Fibroblast of lung (primary cell): ENCODE data around the gene TMEM255B. TPM values are rescaled to one million over a fixed set of nuclear protein-coding genes. Genes with fewer than 3 reads are reported as not detected.

Source experiments
- DNase-seq, 2 donors: peaks; one replicate each; pipeline versions ENCODE4 v3.0.0 to v3.0.0-alpha.2; 2010; ENCODE audit warnings: low read depth in 2 of 2
- H2AFZ ChIP-seq: 2 replicates; pipeline ENCODE4 v1.5.1; 2012; ENCODE audit warnings: low read length, control low read depth, inconsistent platforms
- H3K27ac ChIP-seq: 2 replicates; pipeline ENCODE4 v1.5.1; 2011; ENCODE audit warnings: low read length, control low read depth; ENCODE audit not compliant: insufficient read depth
- H3K27me3 ChIP-seq: 2 replicates; pipeline ENCODE4 v1.5.1; 2011; ENCODE audit warnings: mild to moderate bottlenecking, low read length; ENCODE audit not compliant: control insufficient read depth, insufficient read depth
- H3K36me3 ChIP-seq: 2 replicates; pipeline ENCODE4 v1.5.1; 2011; ENCODE audit warnings: low read length; ENCODE audit not compliant: control insufficient read depth, insufficient read depth
- H3K4me1 ChIP-seq: 2 replicates; pipeline ENCODE4 v1.5.1; 2011; ENCODE audit warnings: low read length; ENCODE audit not compliant: control insufficient read depth, insufficient read depth; ENCODE audit errors: extremely low read depth
- H3K4me2 ChIP-seq: 2 replicates; pipeline ENCODE4 v1.5.1; 2011; ENCODE audit warnings: low read length, control low read depth; ENCODE audit not compliant: insufficient read depth; ENCODE audit errors: extremely low read depth
- H3K4me3 ChIP-seq, 4 experiments: fragments of 200-600 bp in 1 of 4; sonication (generic) in 1 of 4; replicated peaks in 1 of 4; 2 replicates each; pipeline ENCODE4 v1.5.1; 2011 to 2016; ENCODE audit warnings: low read length in 4 of 4, low read depth in 3 of 4, mild to moderate bottlenecking in 3 of 4, control low read depth in 2 of 4, inconsistent platforms in 1 of 4, mixed read lengths in 1 of 4; ENCODE audit not compliant: insufficient read depth in 1 of 4; ENCODE audit errors: control extremely low read depth in 1 of 4
- H3K79me2 ChIP-seq: 2 replicates; pipeline ENCODE4 v1.5.1; 2012; ENCODE audit warnings: mild to moderate bottlenecking, low read length, inconsistent platforms; ENCODE audit not compliant: control insufficient read depth, insufficient read depth
- H3K9ac ChIP-seq: 2 replicates; pipeline ENCODE4 v1.5.1; 2011; ENCODE audit warnings: mild to moderate bottlenecking, low read length, control low read depth; ENCODE audit not compliant: insufficient read depth
- H3K9me3 ChIP-seq: 2 replicates; pipeline ENCODE4 v1.5.1; 2012; ENCODE audit warnings: low read depth, low read length; ENCODE audit not compliant: control insufficient read depth, insufficient read depth
- H4K20me1 ChIP-seq: 2 replicates; pipeline ENCODE4 v1.5.1; 2011; ENCODE audit warnings: low read length; ENCODE audit not compliant: control insufficient read depth, insufficient read depth; ENCODE audit errors: extremely low read depth
- EZH2 ChIP-seq: IDR thresholded peaks from 2 replicates; pipeline ENCODE4 v1.5.1; 2012; ENCODE audit warnings: low read length, control low read depth, mild to moderate bottlenecking; ENCODE audit errors: missing control alignments
- polyA plus RNA-seq, 2 donors: library from polyadenylated mRNA; depleted of rRNA in 1 of 2; stranded (reverse) in 1 of 2; unstranded in 1 of 2; fragments of >200 nt; gene quantifications; 2 replicates each; pipeline ENCODE4 v1.2.1, GENCODE V29; 2011 to 2012; ENCODE audit warnings: missing spikeins in 1 of 2
- total RNA-seq: library from RNA; depleted of rRNA; stranded (reverse); fragments of >200 nt; gene quantifications from 2 replicates; pipeline ENCODE4 v1.2.1, GENCODE V29; 2014
- TF ChIP-seq, protein P1 (sequence below), 2 donors: IDR thresholded peaks in 1 of 2; conservative IDR thresholded peaks in 1 of 2; 1 replicate in 1 of 2; 2 replicates in 1 of 2; pipeline ENCODE4 v1.5.1; 2011 to 2012; ENCODE audit warnings: low read length in 2 of 2, control low read depth in 1 of 2, inconsistent platforms in 1 of 2, low read depth in 1 of 2, mild to moderate bottlenecking in 1 of 2

Gene TMEM255B
- total and polyA plus RNA-seq, 2 donors (not counting 1 experiment from before 2014, with no cell fraction given) = 2.4 to 10.4 TPM

DNA sequence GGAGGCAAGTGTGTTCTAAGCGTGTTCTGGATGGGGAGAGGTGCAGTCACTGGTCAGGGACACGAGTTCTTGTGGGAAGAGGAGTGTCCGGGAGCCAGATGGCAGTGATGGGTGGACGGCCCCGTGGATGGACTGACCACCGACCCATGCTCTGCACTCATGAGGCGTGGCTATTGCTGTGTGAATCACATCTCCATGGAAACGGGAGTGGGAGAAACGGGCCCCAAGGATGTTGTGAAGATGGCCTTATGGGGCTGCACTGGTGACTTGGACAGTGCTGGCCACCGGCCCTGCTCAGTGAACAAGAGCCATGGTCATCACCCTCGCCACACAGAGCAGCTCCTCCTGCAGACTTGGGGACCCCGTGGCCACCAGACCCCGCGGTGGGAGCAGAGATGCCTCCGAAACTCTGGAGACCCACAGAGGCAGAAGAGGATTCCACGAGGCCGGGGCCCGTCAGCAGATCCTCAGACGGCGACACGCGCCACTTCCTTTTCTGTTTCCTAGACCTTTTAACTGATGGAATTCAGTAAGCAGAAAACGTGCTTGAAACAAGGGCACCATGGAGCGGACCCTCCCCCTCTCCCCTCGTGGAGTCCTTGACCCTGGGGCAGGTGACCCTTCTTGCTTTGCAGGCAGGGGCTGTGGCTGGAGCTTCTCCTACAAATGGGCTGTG, 57.4 kb downstream of the TMEM255B start:
- Histone ChIP-seq H3K4me1 (peaks cover 34% of the 10 kb centered on the region), H3K27me3 (no peaks in the 10 kb centered on the region), H3K36me3 (peaks cover 11% of the 10 kb centered on the region), H2AFZ (no peak overlapping the region), H4K20me1 (no peaks in the 10 kb centered on the region), H3K79me2 (no peaks in the 10 kb centered on the region), H3K4me2 (no peak overlapping the region), H3K4me3 (no peak overlapping the region), H3K27ac (peak overlapping the region; percentile 28), H3K9me3 (no peaks in the 10 kb centered on the region), H3K9ac (no peak overlapping the region)
- no peak for DNase-seq
- TF ChIP-seq EZH2 = no peak
- TF ChIP-seq, protein P1, sequence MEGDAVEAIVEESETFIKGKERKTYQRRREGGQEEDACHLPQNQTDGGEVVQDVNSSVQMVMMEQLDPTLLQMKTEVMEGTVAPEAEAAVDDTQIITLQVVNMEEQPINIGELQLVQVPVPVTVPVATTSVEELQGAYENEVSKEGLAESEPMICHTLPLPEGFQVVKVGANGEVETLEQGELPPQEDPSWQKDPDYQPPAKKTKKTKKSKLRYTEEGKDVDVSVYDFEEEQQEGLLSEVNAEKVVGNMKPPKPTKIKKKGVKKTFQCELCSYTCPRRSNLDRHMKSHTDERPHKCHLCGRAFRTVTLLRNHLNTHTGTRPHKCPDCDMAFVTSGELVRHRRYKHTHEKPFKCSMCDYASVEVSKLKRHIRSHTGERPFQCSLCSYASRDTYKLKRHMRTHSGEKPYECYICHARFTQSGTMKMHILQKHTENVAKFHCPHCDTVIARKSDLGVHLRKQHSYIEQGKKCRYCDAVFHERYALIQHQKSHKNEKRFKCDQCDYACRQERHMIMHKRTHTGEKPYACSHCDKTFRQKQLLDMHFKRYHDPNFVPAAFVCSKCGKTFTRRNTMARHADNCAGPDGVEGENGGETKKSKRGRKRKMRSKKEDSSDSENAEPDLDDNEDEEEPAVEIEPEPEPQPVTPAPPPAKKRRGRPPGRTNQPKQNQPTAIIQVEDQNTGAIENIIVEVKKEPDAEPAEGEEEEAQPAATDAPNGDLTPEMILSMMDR (conservative IDR thresholded peaks at IDR 0.05 in 1 of 2, IDR thresholded peaks at IDR 0.05 in 1 of 2; ENCODE audit: low read depth in 1 of 2, low read length in 2 of 2) = no peak

DNA sequence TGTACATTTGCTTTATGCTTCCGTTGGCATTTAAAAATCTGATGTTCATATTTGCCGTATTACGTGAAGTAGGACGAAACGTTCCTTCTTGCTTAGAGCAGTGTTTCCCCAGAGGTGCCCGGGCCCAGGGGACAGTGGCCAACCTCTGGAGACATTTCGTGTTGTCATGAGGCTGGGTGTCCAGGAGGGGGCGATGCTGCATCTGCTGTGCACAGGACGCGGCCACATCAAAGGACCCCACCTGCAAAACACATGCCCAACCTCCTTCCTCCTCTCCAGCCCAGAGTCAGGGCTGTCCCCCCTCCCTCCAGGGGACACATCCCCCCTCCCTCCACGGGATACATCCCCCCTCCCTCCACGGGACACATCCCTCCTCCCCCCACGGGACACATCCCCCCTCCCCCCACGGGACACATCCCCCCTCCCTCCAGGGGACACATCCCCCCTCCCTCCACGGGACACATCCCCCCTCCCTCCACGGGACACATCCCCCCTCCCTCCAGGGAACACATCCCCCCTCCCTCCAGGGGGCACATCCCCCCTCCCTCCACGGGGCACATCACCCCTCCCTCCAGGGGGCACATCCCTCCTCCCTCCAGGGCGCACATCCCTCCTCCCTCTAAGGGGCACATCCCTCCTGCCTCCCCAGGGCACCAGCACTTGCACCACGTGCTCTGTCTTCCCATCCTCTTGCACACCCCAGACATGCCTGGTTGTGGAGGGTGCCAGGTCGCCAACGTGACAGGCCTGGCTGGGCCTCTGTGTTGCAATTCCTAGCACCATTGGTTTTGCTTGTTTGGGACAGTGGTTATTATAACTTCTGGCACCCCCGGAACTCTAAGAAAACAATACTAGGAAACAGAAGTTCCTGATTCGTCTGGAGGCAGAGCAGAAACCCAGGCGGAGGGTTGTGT, 58.2 kb downstream of the TMEM255B start:
- Histone ChIP-seq H3K36me3 (peaks cover 18% of the 10 kb centered on the region), H3K27ac (peak overlapping the region; percentile 28), H4K20me1 (no peaks in the 10 kb centered on the region), H3K9me3 (no peaks in the 10 kb centered on the region), H3K4me3 (no peak overlapping the region), H3K9ac (no peak overlapping the region), H3K27me3 (no peaks in the 10 kb centered on the region), H3K79me2 (no peaks in the 10 kb centered on the region), H2AFZ (no peak overlapping the region), H3K4me1 (peaks cover 42% of the 10 kb centered on the region), H3K4me2 (no peak overlapping the region)
- no peak for TF ChIP-seq EZH2
- TF ChIP-seq, protein P1 (conservative IDR thresholded peaks at IDR 0.05 in 1 of 2, IDR thresholded peaks at IDR 0.05 in 1 of 2; ENCODE audit: low read depth in 1 of 2, low read length in 2 of 2) = peak; percentile 80
- peak; percentile 81 for DNase-seq

DNA sequence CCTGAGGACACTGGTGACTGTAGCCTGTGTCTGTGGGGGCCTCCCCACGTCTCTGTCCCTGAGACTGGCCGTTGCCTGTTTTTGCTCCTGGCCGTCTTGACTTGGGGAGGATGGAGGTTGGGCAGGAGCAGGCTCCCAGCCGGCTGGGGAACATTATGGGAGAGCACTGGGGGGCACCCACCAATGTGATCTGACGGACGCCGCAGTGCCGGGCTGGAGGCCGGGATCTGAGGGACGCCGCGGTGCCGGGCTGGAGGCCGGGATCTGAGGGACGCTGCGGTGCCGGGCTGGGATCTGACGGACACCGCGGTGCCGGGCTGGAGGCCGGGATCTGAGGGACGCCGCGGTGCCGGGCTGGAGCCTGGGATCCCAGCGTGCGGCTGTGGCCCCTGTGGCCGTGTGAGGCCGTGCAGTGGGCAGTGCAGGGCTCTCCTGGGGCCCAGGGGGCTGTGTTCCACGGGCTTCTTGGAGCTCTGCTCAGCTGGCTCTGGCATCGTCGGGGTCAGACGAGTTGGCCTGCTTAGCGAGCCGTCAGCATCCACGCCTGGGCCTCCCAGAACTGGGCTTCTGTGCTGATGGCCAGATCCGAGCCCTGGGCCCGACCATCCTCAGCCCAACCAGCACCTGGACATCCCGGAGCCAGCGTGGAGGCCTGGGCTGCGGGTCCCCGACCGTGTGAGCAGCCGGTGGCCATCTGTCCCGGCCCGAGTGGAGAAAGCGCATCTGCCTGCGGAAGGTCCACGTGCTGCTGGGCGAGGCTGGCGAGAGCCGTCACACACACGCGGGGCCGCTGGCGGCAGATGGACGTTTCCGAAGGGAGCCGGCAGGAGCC, 59.0 kb downstream of the TMEM255B start:
- Histone ChIP-seq H3K36me3 (peaks cover 25% of the 10 kb centered on the region), H3K4me3 (no peak overlapping the region), H3K79me2 (no peaks in the 10 kb centered on the region), H3K27me3 (no peaks in the 10 kb centered on the region), H3K4me1 (peaks cover 48% of the 10 kb centered on the region), H4K20me1 (no peaks in the 10 kb centered on the region), H3K9ac (no peak overlapping the region), H2AFZ (no peak overlapping the region), H3K27ac (peak overlapping the region; percentile 27), H3K4me2 (no peak overlapping the region), H3K9me3 (no peaks in the 10 kb centered on the region)
- no peak for DNase-seq
- TF ChIP-seq EZH2 = no peak
- TF ChIP-seq, protein P1 (conservative IDR thresholded peaks at IDR 0.05 in 1 of 2, IDR thresholded peaks at IDR 0.05 in 1 of 2; ENCODE audit: low read depth in 1 of 2, low read length in 2 of 2) = no peak
